ENCODE measurements around the gene ABL1.

ABL1 gene

DNA sequence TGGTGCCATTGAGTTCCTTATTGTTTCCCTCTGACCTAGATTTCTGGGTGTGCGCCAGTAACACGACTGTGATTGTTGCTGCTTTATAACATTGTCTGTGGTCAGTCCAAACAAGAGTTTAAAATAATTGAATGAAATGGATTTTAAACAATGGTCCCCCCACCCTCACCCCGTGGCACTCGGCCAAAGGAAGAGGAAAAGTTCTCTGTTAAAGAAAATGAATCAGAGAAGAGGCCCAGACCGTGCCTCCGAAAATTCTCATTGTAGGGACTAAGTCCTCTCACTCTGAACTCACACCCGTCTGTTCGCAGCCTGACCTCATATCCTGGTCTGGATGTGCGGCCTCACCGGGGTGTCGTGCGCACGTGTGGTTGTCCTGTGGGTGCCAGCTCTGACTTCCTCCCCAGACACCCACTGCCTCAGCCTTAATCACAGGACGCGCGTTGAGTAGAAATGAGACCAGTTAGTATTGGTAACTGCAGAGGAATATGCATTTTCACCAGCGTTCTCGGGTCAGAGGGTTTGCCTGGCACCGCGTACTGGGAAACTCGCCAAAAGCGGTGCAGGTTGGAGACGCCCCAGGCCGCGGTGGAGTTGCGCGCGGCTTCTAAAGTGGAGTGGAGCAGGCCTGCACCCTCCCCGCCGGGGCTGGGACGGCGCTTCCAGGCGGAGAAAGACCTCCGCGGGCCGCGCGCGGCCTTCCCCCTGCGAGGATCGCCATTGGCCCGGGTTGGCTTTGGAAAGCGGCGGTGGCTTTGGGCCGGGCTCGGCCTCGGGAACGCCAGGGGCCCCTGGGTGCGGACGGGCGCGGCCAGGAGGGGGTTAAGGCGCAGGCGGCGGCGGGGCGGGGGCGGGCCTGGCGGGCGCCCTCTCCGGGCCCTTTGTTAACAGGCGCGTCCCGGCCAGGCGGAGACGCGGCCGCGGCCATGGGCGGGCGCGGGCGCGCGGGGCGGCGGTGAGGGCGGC, at the start of gene ABL1:
TSS of gene ABL1 (plus strand) at position 884 of the 966 bp plus-strand sequence. CDS start 193 bp downstream, outside the sequence.
- peaks cover 11% of the 10 kb centered on the region for H3K4me1 ChIP-seq
- peak within 1 kb of the TSS; percentile 0 for H3K9ac ChIP-seq
- peak within 1 kb of the TSS; percentile 68 for H3K4me3 ChIP-seq (ENCODE audit: low read depth, low read length)
- no peaks in the 10 kb centered on the region for H3K27me3 ChIP-seq (ENCODE audit: control insufficient read depth, insufficient read depth, low read length)
- peak within 1 kb of the TSS; percentile 87 for H3K4me2 ChIP-seq (ENCODE audit: low read length)
- H3K9me3 ChIP-seq (ENCODE audit: control insufficient read depth, low read length) = no peaks in the 10 kb centered on the region
- peaks cover 20% of the 10 kb centered on the region for H3K79me2 ChIP-seq
- TF ChIP-seq, protein P1, sequence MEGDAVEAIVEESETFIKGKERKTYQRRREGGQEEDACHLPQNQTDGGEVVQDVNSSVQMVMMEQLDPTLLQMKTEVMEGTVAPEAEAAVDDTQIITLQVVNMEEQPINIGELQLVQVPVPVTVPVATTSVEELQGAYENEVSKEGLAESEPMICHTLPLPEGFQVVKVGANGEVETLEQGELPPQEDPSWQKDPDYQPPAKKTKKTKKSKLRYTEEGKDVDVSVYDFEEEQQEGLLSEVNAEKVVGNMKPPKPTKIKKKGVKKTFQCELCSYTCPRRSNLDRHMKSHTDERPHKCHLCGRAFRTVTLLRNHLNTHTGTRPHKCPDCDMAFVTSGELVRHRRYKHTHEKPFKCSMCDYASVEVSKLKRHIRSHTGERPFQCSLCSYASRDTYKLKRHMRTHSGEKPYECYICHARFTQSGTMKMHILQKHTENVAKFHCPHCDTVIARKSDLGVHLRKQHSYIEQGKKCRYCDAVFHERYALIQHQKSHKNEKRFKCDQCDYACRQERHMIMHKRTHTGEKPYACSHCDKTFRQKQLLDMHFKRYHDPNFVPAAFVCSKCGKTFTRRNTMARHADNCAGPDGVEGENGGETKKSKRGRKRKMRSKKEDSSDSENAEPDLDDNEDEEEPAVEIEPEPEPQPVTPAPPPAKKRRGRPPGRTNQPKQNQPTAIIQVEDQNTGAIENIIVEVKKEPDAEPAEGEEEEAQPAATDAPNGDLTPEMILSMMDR (IDR thresholded peaks at IDR 0.05) = no peak
- peak within 1 kb of the TSS; percentile 76 for H2AFZ ChIP-seq
- H3K27ac ChIP-seq = peak within 1 kb of the TSS; percentile 79
- no peaks in the 10 kb centered on the region for H3K36me3 ChIP-seq (ENCODE audit: control insufficient read depth, insufficient read depth, low read length)

DNA sequence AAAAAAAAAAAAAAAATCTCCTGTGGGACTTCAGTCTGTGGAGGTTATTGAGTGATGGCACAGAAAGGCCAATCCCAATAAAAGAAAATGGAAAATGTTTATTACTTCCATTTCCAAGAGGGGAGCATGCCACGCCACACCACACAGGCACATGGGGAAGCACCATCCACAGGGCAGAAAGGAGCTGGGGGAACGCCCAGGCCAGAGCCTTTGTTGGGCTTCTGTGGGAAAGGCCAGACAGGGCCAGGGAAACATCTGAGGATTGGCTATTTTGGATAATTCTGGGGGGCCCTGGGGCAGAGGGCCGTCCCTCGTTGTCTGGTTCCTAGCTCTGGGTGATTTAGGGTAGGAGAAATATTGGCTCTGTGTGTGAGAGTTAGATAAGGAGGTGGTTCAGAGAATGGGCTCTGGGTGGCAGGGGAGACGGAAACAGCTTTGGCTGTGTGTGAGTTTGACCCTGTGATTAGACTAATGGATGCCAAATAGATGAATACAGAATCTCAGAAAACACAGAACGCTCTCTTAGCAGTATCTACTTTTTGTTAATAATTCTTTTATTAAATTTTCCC, 49.0 kb upstream of the ABL1 start:
- Histone ChIP-seq H3K27me3 (ENCODE audit: control insufficient read depth, insufficient read depth, low read length) (no peaks in the 10 kb centered on the region), H3K9ac (no peak overlapping the region), H3K9me3 (ENCODE audit: control insufficient read depth, low read length) (no peaks in the 10 kb centered on the region), H3K79me2 (peaks cover 42% of the 10 kb centered on the region), H3K4me3 (ENCODE audit: low read depth, low read length) (no peak overlapping the region), H3K4me1 (no peaks in the 10 kb centered on the region), H3K27ac (no peak overlapping the region), H2AFZ (no peak overlapping the region), H3K4me2 (ENCODE audit: low read length) (no peak overlapping the region), H3K36me3 (ENCODE audit: control insufficient read depth, insufficient read depth, low read length) (no peaks in the 10 kb centered on the region)
- TF ChIP-seq, protein P1 (IDR thresholded peaks at IDR 0.05) = no peak

DNA sequence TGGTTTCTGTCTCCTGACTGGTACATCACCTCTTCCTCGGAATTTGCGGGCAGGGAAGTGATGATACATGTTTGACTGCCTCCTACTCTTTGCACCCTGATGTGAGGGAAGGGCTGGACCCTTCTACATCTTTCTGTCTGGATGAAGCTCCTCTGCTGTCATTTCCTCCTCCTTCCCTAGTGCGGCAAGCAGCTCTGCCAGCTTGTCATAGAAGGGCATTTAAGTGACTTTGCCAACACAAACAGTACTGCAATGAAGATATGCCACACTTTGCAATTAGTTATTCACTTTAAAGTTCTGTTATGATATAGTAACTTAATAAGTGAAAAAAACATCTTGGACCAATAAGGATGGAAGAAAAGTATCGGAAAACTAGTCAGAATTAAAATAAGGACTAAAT, 48.5 kb upstream of the ABL1 start:
- Histone ChIP-seq H3K9ac (no peak overlapping the region), H3K4me3 (ENCODE audit: low read depth, low read length) (no peak overlapping the region), H3K36me3 (ENCODE audit: control insufficient read depth, insufficient read depth, low read length) (no peaks in the 10 kb centered on the region), H3K27me3 (ENCODE audit: control insufficient read depth, insufficient read depth, low read length) (no peaks in the 10 kb centered on the region), H3K4me1 (no peaks in the 10 kb centered on the region), H3K4me2 (ENCODE audit: low read length) (no peak overlapping the region), H2AFZ (no peak overlapping the region), H3K79me2 (peaks cover 42% of the 10 kb centered on the region), H3K9me3 (ENCODE audit: control insufficient read depth, low read length) (no peaks in the 10 kb centered on the region), H3K27ac (no peak overlapping the region)
- TF ChIP-seq, protein P1 (IDR thresholded peaks at IDR 0.05) = no peak

DNA sequence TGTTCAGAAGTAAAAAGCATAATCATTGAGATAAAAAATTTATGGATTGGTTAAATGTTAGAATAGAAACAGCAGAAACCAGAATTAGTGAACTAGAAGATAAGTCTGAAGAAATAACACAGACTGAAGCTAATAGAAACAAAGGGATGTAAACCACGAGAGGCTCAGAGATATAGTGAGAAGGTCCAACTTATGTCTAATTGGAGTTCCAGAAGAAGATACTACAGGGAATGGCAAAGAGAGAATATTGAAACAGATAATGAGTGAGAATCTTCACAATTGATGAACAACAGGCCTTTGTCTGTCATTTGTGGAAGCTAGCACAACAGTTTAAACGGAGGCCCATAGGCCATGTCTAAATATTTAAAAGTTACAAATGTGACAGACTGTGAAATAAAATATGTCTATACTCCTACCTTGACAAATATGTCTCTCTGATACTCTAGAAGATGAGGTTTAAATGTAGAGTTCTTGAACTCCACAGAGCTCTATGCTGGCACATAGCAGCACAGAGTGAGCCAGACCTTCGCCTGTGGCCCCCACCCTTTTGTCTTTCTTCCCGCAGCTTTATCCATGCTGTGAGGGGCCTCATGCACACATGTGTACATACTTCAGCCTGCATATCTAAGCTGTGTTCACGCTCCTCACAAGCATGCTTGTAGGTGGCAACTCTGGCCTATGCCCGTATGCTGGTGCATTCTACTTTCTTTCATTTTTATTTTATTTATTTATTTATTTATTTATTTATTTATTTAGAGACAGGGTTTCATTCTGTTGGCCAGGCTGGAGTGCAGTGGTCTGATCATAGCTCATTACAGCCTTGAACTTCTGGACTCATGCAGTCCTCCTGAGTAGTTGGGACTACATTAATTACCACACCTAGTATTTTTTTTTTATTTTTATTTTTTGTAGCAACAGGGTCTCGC, 45.0 kb upstream of the ABL1 start:
- TF ChIP-seq, protein P1 (IDR thresholded peaks at IDR 0.05) = no peak
- Histone ChIP-seq H3K9me3 (ENCODE audit: control insufficient read depth, low read length) (no peaks in the 10 kb centered on the region), H3K4me1 (no peaks in the 10 kb centered on the region)

More for the DNA sequence above, 45.0 kb upstream of the ABL1 start:
- Histone ChIP-seq H3K27me3 (ENCODE audit: control insufficient read depth, insufficient read depth, low read length) (no peaks in the 10 kb centered on the region), H3K9ac (no peak overlapping the region), H3K4me2 (ENCODE audit: low read length) (no peak overlapping the region), H2AFZ (no peak overlapping the region), H3K79me2 (peaks cover 35% of the 10 kb centered on the region), H3K27ac (no peak overlapping the region), H3K4me3 (ENCODE audit: low read depth, low read length) (no peak overlapping the region), H3K36me3 (ENCODE audit: control insufficient read depth, insufficient read depth, low read length) (no peaks in the 10 kb centered on the region)
